ENCODE data around the gene SMYD2.

Gene SMYD2

GRCh38 chr1:214363386-214363785, 82.4 kb downstream of the SMYD2 start:
- DNase-seq, result no peak

GRCh38 chr1:214364386-214364785, 83.4 kb downstream of the SMYD2 start:
- DNase-seq, result no peak

- no peak for DNase-seq
These were observed 83.9 kb downstream of the SMYD2 start for GRCh38 chr1:214364786-214365295.

GRCh38 chr1:214367841-214368240, 86.9 kb downstream of the SMYD2 start:
- no peak for DNase-seq

- DNase-seq, result no peak
These were observed 88.4 kb downstream of the SMYD2 start for GRCh38 chr1:214369364-214369763.

- DNase-seq, result no peak
These were observed 89.7 kb downstream of the SMYD2 start for GRCh38 chr1:214370615-214371014.

GRCh38 chr1:214372092-214372491, 91.1 kb downstream of the SMYD2 start:
- DNase-seq, result no peak

GRCh38 chr1:214377485-214377884, 96.5 kb downstream of the SMYD2 start:
- no peak for DNase-seq

- DNase-seq, result no peak
These were observed 96.9 kb downstream of the SMYD2 start for GRCh38 chr1:214377886-214378285.

- DNase-seq, result no peak
These were observed 97.5 kb downstream of the SMYD2 start for GRCh38 chr1:214378492-214378891.

GRCh38 chr1:214379236-214379970, 98.4 kb downstream of the SMYD2 start:
- no peak for DNase-seq

- DNase-seq, result no peak
These were observed 99.4 kb downstream of the SMYD2 start for GRCh38 chr1:214380396-214380795.

GRCh38 chr1:214380986-214381695, 100.2 kb downstream of the SMYD2 start:
- no peak for DNase-seq

GRCh38 chr1:214383381-214384372, 102.7 kb downstream of the SMYD2 start:
- no peak for DNase-seq

GRCh38 chr1:214384373-214385079, 103.6 kb downstream of the SMYD2 start:
- no peak for DNase-seq

- no peak for DNase-seq
These were observed 104.5 kb downstream of the SMYD2 start for GRCh38 chr1:214385428-214385827.

GRCh38 chr1:214386333-214386732, 105.4 kb downstream of the SMYD2 start:
- no peak for DNase-seq

Measured in RPMI8226 (cell line).